Measurements from ENCODE around the gene TMEM212.
"Not testable (repeated sequence)": the region's sequence is repeated elsewhere in the genome, so short reads cannot be mapped to it uniquely, and the experiment has no call there.

The TMEM212 gene

DNA sequence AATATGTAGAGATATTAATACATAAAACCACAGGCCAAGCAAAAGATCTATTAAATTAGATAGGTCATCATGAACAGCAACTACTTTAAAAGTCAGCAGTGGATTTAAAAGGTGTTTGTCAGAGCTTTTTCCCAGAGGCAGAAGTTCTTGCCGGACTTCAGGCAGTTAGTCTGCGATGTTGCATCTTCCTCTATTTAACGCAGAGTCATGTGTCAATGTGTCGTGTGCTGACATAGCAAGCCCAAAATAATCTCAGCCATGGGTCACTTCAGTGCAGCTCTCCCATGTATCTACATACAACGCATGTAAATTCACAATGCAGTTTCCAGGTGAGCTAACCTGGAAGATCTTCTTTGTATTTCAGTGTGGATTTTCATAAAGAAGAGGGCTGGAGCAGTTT is 8.0 kb upstream of the TMEM212 start:
- DNase-seq: no peak

GRCh38 chr3:171835613-171836012 is 7.5 kb upstream of the TMEM212 start:
- DNase-seq: no peak

DNA sequence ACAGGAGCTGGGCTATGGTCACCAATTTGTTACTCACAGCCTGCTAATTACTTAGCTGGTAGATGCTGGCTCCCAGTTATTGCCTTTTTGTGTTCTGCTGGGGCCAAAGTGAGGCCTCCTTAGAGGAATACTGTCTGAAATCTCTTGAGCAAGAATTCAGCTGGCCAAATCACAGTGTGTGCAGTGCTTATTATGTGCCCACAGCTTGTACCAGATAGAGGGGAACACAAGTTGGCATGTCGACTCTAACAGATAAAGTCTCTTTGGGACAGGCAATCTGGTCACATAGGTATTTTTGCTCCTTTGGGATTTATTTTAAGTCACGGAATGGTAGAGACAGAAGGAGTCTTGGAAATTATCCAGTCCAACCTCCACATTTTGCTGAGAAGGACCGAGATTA is 6.3 kb upstream of the TMEM212 start:
- no peak for DNase-seq

GRCh38 chr3:171837698-171838097 is 5.5 kb upstream of the TMEM212 start:
- DNase-seq: no peak

GRCh38 chr3:171838218-171838720 is 4.9 kb upstream of the TMEM212 start:
- DNase-seq: no peak

DNA sequence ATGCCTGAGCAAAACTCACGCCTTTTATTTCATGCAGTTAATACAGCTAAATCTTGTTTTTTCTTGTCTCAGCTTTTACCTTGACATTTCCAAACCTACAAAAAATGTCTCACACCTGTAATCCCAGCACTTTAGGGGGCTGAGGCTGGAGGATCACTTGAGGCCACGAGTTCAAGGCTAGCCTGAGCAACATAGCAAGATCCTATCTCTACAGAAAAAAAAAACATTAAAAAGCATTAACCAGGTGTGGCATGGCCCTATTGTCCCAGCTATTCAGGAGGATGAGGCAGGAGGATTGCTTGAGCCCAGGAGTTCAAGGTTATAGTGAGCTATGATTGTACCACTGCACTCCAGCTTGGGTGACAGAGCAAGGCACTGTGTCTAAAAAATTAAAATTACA is 3.9 kb upstream of the TMEM212 start:
- no peak for DNase-seq

GRCh38 chr3:171840445-171840810 is 2.7 kb upstream of the TMEM212 start:
- DNase-seq: no peak

DNA sequence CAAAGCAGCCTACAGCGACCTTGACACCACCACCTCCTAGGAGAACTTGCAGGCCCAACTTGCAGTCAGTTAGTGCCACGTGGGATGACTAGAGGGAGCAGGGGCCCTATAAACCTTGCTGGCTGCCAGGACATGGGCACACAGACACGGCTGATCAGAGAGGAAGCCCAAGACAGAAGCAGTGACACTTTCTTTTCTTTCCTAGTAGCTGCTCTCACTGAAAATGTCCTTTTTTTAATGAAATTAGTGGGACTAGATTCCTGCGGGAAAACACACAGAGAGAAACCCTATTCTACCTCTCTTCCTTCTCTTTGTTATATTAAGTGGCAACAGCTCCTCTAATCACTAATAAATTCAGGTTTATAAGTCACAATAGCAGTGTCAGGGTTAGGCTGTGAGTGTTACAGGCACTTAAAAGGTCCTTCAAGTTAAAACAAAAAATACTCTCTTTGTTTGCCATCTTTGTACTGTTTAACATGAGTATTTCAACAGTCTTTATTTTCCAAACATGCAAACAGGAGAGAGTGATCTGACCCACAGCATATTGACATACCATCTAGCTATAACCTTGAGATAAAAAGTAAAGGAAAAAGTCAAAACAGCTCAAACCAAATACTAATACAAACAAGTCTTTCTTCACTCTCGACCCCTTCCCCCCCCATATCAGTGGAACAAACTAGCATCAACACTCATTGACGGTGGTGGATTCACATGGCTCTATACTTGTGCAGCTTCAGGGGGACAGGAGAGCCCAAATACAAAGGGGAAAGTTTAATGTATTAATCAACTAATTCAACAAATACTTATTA is 2.1 kb upstream of the TMEM212 start:
- no peak for DNase-seq

DNA sequence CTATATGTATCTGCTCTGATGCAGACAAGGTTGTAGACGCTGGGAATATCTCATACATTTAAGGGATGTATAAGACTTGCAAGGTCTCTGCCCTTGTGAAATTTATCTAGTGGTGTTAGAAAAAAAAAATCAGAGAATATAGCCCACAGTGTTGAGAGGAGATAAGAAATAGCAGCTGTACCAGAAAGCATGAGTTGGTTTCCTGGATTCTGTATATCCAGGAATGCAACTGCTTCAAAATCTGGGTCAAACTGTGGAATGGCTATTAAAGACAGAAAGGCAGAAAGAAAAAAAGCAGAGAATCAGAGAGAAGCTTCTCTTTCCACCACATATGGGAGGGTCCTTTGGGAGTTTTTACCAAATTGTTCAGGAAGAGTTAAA is 1.5 kb upstream of the TMEM212 start:
- no peak for DNase-seq

- no peak for DNase-seq
Measured at GRCh38 chr3:171844873-171845272, 1.7 kb downstream of the TMEM212 start.

- no peak for DNase-seq
Measured at GRCh38 chr3:171845481-171846284, 2.5 kb downstream of the TMEM212 start.

- DNase-seq: no peak
Measured at GRCh38 chr3:171846597-171846996, 3.4 kb downstream of the TMEM212 start.

- DNase-seq: no peak
Measured at GRCh38 chr3:171847133-171847532, 4.0 kb downstream of the TMEM212 start.

DNA sequence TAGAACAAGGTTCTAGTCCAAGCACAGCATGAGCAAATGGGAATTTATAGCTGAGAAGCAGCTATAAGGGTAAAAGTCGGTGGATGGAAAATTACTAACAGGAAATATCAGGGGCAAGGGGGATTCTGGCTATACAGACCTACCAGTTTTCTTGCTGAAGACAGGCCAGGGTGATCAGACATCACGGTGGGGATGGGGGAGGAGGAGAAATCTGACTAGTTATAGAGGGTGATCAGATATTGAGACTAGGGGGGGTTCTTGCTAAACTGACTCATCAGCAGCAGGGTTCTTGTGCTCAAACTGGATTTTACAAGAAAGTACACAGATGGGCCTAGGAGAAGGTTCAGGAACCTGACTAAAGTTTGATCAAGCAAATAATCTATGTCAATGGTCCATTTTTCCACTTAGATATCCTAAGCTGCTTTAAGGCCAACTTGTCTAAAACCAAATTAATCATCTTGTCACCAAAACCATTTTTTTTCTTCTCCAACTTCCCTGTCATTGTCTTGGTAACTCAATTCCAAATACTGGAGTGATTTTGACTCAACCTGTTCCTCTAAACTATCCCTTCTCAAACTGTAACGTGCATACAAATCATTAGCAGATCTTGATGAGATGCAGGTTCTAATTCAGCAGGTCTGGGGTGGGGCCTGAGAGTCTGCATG is 4.6 kb downstream of the TMEM212 start:
- DNase-seq: no peak

DNA sequence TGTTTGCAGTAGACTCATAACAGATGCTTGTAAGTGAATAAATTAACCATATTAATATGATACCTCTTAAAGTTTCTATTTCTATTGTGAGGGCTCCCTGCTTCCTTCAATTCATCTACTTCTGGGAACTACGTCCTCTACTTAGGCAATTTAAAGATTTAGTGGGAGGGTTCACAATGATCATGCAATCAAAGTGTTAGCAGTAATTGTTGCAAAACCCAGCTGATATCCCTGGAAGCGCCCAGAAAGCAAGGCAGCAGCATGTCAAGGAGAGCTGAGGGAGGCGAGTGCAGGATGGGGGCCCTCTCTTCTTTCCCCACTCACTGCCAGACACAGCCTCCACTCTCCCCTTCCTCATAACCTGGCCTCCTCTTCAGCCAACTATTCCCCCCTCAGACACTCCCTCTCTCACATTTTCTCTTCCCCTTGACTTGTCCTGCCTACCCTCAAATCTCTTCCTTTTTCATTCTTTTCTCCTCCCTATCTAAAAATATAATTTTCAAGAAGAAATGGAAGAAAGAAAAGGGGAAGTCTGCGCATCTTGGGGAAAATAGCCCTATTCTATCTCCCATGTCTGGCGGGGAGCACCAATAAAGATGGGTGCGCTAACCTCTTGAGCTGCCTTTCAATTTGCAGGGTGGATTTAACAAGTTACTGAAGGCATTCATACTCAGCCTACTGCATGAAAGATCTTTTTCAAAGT is 6.6 kb downstream of the TMEM212 start:
- DNase-seq: no peak

DNA sequence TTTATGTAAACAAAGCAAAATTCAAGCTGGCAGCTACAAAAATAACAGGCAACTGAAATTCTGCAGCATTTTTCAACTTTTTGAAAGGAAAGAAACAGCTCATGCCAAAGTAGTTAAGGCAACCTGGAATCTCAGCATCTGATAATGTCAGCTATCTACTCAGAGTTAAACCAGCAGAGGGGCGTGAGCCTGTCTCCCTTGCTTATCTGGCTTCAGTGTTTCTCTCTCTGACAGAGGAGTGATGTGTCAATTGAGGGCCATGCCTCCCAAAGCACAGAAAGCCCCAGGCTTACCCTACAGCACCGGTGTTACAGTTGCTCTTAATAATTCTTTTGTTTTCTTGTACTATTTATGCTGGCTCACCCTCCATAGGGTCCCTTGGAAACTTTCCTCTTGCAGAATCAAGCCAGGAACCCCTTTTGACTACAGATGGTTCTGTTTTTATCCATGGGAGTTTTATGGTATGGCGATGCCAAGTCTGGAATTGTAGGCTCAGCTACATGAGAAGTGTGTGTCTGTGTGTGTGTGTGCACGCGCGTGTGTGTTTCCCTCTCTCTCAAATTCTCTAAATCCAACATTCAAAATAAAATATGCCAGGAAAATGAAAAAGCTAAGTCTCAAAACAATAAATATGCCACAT is 7.3 kb downstream of the TMEM212 start:
- DNase-seq: no peak

GRCh38 chr3:171850960-171851659 is 8.0 kb downstream of the TMEM212 start:
- DNase-seq: no peak

DNA sequence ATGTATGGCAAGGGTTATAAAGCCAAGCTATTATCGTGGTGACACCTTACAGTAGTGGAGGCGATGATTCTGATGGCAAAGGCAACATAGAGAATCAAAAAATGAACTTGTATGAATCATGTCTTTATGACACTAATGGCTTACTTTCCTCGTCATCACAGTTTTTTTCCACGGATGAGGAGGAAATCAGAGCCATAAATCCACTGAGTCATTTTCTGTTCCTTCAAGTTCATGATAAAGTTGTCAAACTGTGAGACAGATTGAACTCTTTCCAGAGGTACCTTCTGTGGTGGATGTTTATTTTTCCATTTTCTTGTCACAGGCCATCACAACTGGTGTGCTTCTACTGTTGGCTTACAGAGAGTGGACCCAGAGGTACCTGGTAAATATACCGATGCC is 8.5 kb downstream of the TMEM212 start:
- no peak for DNase-seq

DNA sequence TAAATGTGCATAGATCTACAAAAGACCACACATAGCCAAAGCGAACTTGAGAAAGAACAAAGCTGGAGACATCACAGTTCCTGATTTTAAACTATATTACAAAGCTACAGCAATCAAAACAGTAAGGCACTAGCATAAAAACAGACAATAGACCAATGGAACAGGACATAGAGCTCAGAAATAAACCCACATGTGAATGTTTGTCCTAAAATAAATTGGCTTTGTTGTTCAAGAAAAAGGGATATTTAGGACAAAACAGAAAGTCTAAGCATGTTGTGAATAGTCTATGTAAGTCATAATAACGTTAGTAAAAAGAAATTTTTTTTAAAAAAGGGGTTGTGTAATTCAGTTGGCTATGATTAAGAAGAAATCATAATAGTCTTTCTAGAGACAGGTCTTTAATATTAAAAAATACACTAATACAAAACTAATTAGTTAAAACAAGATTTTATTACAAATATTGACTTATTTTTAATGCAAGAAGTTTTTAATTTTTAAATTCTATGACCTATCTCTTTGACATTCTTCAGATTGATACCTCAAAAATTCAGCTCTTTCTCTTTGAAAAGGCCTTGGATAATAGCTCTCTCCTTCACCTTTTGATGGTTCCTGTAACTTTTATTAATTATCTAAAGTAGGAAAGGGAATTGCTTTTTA is 11.6 kb downstream of the TMEM212 start:
- DNase-seq: peak; percentile 18

DNA sequence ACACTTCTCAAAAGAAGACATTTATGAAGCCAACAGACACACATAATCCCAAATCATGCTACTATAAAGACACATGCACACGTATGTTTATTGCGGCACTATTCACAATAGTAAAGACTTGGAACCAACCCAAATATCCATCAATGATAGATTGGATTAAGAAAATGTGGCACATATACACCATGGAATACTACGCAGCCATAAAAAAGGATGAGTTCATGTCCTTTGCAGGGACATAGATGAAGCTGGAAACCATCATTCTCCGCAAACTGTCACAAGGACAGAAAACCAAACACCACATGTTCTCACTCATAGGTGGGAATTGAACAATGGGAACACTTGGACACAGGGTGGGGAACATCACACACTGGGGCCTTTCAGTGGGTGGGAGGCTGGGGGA is 15.6 kb downstream of the TMEM212 start:
- DNase-seq: not testable (repeated sequence)

GRCh38 chr3:171860830-171861535 is 17.8 kb downstream of the TMEM212 start:
- no peak for DNase-seq
